CD14-positive monocyte (primary cell): Measurements from ENCODE around the gene SRMS. TPM values are rescaled to one million over a fixed set of nuclear protein-coding genes. Genes with fewer than 3 reads are reported as not detected.

Experiments
- DNase-seq, 3 donors: peaks; one replicate each; pipeline ENCODE4 v3.0.0-alpha.2; 2011 to 2022
- H2AFZ ChIP-seq: 2 replicates; pipeline ENCODE4 v1.6.0; 2012; ENCODE audit warnings: mild to moderate bottlenecking, low read depth, low read length, inconsistent platforms; ENCODE audit not compliant: insufficient read depth, poor library complexity, severe bottlenecking
- H3K27ac ChIP-seq, 2 donors: 1 replicate in 1 of 2; 2 replicates in 1 of 2; pipeline ENCODE4 v1.5.1; 2012 to 2013; ENCODE audit warnings: low read length in 2 of 2, control low read depth in 1 of 2, inconsistent platforms in 1 of 2, low read depth in 1 of 2, mild to moderate bottlenecking in 1 of 2
- H3K27me3 ChIP-seq, 2 donors: one replicate each; pipeline versions ENCODE4 v1.6.0 to v1.6.1; 2011 to 2013; ENCODE audit warnings: low read length in 2 of 2; ENCODE audit not compliant: control insufficient read depth in 2 of 2, insufficient read depth in 2 of 2
- H3K36me3 ChIP-seq, 2 donors: replicated peaks in 1 of 2; 1 replicate in 1 of 2; 2 replicates in 1 of 2; pipeline versions ENCODE4 v1.5.1 to v1.6.1; 2012 to 2013; ENCODE audit warnings: low read length in 2 of 2, control low read depth in 1 of 2, inconsistent platforms in 1 of 2, mild to moderate bottlenecking in 1 of 2; ENCODE audit not compliant: insufficient read depth in 2 of 2, control insufficient read depth in 1 of 2
- H3K4me1 ChIP-seq, 2 donors: 1 replicate in 1 of 2; 2 replicates in 1 of 2; pipeline versions ENCODE4 v1.5.1 to v1.6.1; 2012 to 2013; ENCODE audit warnings: low read length in 2 of 2, control low read depth in 1 of 2, inconsistent platforms in 1 of 2, mild to moderate bottlenecking in 1 of 2, moderate library complexity in 1 of 2; ENCODE audit not compliant: insufficient read depth in 2 of 2, control insufficient read depth in 1 of 2
- H3K4me2 ChIP-seq: replicated peaks from 2 replicates; pipeline ENCODE3; 2012; ENCODE audit warnings: low read length, moderate library complexity, mild to moderate bottlenecking; ENCODE audit not compliant: poor library complexity, severe bottlenecking; ENCODE audit errors: extremely low read depth
- H3K4me3 ChIP-seq, 3 experiments: fragments of 200-600 bp in 1 of 3; sonication (generic) in 1 of 3; replicated peaks in 1 of 3; 1 replicate in 2 of 3; 2 replicates in 1 of 3; pipeline ENCODE4 v1.5.1; 2011 to 2013; ENCODE audit warnings: low read length in 3 of 3, mild to moderate bottlenecking in 3 of 3, control low read depth in 2 of 3, low read depth in 2 of 3, inconsistent platforms in 1 of 3, moderate library complexity in 1 of 3
- H3K79me2 ChIP-seq: 2 replicates; pipeline ENCODE4 v1.6.0; 2012; ENCODE audit warnings: mild to moderate bottlenecking, control low read depth, inconsistent platforms, low read length, moderate library complexity; ENCODE audit not compliant: insufficient read depth
- H3K9ac ChIP-seq: 2 replicates; pipeline ENCODE4 v1.6.0; 2017; ENCODE audit warnings: low read length, mild to moderate bottlenecking; ENCODE audit not compliant: insufficient read depth, poor library complexity, severe bottlenecking
- H3K9me3 ChIP-seq, 2 donors: replicated peaks in 1 of 2; 1 replicate in 1 of 2; 2 replicates in 1 of 2; pipeline versions ENCODE4 v1.5.1 to v1.6.1; 2012 to 2013; ENCODE audit warnings: low read length in 2 of 2, control low read depth in 1 of 2; ENCODE audit not compliant: control insufficient read depth in 1 of 2, insufficient read depth in 1 of 2
- H4K20me1 ChIP-seq: 2 replicates; pipeline ENCODE4 v1.6.0; 2012; ENCODE audit warnings: mild to moderate bottlenecking, low read length, control low read depth, moderate library complexity; ENCODE audit not compliant: insufficient read depth
- H3K27ac Mint-ChIP-seq, 7 donors: one replicate each; pipeline ENCODE4 v1.8.0; 2020; ENCODE audit warnings: mild to moderate bottlenecking in 7 of 7, mixed read lengths in 7 of 7, moderate library complexity in 6 of 7, inconsistent platforms in 2 of 7
- H3K27me3 Mint-ChIP-seq, 3 donors: one replicate each; pipeline ENCODE4 v1.8.0; 2021 to 2022; ENCODE audit warnings: low read depth in 3 of 3, mild to moderate bottlenecking in 3 of 3, mixed read lengths in 3 of 3, moderate library complexity in 3 of 3, inconsistent platforms in 1 of 3
- H3K36me3 Mint-ChIP-seq, 2 donors: one replicate each; pipeline ENCODE4 v1.8.0; 2020; ENCODE audit warnings: mixed read lengths in 2 of 2, inconsistent platforms in 1 of 2, mild to moderate bottlenecking in 1 of 2
- H3K4me1 Mint-ChIP-seq: one replicate; pipeline ENCODE4 v1.8.0; 2020; ENCODE audit warnings: mild to moderate bottlenecking, mixed read lengths
- H3K4me3 Mint-ChIP-seq, 2 donors: one replicate each; pipeline ENCODE4 v1.8.0; 2020; ENCODE audit warnings: mild to moderate bottlenecking in 2 of 2, mixed read lengths in 2 of 2, moderate library complexity in 1 of 2
- H3K9me3 Mint-ChIP-seq, 7 donors: one replicate each; pipeline ENCODE4 v1.8.0; 2020 to 2022; ENCODE audit warnings: mixed read lengths in 7 of 7, mild to moderate bottlenecking in 6 of 7, moderate library complexity in 6 of 7, inconsistent platforms in 2 of 7
- WGBS: methylation state at CpG from one replicate; pipeline ENCODE4 v1.1.5; 2013; ENCODE audit warnings: missing lambda C conversion rate; ENCODE audit not compliant: insufficient coverage; 5-methylcytosine and 5-hydroxymethylcytosine counted together
- intact Hi-C, 2 donors: fragments of 100-400 bp; cut with micrococcal nuclease; formaldehyde crosslinking; loops; one replicate each; pipeline versions ENCODE4 v1.15.0 to v1.15.1; 2023
- polyA plus RNA-seq, 3 donors: library from polyadenylated mRNA; depleted of rRNA in 1 of 3; unstranded in 2 of 3; stranded (reverse) in 1 of 3; fragments of 300-500 nt in 2 of 3; fragments of >200 nt in 1 of 3; fragmentation: Illumina TruSeq in 2 of 3; gene quantifications; 1 replicate in 2 of 3; 2 replicates in 1 of 3; pipeline ENCODE4 v1.2.3, GENCODE V29; 2012 to 2021
- TF ChIP-seq, protein P1 (sequence below): fragments of 200-600 bp; IDR thresholded peaks from one replicate; pipeline ENCODE4 v1.8.0; 2022; ENCODE audit warnings: antibody characterized with exemption, mild to moderate bottlenecking

SRMS gene
- polyA plus RNA-seq, 3 donors, result not detected

DNA sequence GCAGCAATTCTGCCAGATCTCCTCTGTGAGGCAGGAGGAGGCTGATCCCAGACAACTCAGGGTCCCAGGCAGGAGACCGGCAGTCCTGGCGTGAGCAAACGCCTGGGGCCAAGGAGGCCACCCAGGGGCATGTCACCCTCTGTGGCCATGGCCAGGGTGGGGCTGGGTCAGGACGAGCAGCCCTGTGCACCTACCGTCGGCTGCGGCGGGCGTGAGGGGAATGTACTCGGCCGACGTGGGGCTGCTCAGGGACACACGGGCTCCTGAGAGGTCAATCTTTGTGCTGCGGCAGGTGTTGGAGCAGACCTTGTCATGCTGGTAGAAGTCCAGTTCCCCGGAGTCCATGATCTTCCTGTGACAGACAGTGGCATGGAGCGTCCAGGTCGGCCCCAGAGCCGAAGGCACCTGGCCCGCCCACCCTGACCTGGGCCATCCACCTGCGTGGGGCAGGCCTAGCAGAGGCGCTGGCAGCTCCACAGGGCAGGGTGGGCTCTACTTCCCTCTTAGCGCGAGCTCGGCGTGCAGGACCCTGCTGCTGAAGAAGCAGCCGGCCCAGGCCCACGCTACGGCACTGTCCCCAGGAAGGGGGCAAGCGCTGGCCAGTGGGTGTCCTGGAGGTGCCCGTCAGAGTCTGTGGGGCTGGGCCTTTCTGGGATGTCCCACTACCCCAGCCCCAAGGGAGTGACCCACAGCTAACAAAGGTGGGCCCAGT, 48.0 kb upstream of the SRMS start:
- TF ChIP-seq, protein P1, sequence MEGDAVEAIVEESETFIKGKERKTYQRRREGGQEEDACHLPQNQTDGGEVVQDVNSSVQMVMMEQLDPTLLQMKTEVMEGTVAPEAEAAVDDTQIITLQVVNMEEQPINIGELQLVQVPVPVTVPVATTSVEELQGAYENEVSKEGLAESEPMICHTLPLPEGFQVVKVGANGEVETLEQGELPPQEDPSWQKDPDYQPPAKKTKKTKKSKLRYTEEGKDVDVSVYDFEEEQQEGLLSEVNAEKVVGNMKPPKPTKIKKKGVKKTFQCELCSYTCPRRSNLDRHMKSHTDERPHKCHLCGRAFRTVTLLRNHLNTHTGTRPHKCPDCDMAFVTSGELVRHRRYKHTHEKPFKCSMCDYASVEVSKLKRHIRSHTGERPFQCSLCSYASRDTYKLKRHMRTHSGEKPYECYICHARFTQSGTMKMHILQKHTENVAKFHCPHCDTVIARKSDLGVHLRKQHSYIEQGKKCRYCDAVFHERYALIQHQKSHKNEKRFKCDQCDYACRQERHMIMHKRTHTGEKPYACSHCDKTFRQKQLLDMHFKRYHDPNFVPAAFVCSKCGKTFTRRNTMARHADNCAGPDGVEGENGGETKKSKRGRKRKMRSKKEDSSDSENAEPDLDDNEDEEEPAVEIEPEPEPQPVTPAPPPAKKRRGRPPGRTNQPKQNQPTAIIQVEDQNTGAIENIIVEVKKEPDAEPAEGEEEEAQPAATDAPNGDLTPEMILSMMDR, result no peak
- Histone ChIP-seq H3K36me3 (peaks cover 59 to 95% of the 10 kb centered on the region in 2 donors), H4K20me1 (no peaks in the 10 kb centered on the region), H2AFZ (no peak overlapping the region), H3K27me3 (no peaks in the 10 kb centered on the region), H3K79me2 (no peaks in the 10 kb centered on the region), H3K4me2 (no peak overlapping the region), H3K27ac (no peak overlapping the region), H3K4me1 (no peaks in the 10 kb centered on the region), H3K4me3 (no peak overlapping the region), H3K9ac (no peak overlapping the region), H3K9me3 (no peaks in the 10 kb centered on the region)
- Mint-ChIP-seq H3K36me3 (peaks cover 66 to 100% of the 10 kb centered on the region in 2 donors), H3K9me3 (no peaks in the 10 kb centered on the region), H3K4me1 (no peaks in the 10 kb centered on the region), H3K4me3 (no peak overlapping the region), H3K27ac (no peak overlapping the region), H3K27me3 (peaks cover 0 to 3% (median 0%) of the 10 kb centered on the region in 3 donors)
- no peak for DNase-seq
- WGBS, result 97% methylated on average over 26 of the region's 30 CpGs
- intact Hi-C loops, result no loop called here

DNA sequence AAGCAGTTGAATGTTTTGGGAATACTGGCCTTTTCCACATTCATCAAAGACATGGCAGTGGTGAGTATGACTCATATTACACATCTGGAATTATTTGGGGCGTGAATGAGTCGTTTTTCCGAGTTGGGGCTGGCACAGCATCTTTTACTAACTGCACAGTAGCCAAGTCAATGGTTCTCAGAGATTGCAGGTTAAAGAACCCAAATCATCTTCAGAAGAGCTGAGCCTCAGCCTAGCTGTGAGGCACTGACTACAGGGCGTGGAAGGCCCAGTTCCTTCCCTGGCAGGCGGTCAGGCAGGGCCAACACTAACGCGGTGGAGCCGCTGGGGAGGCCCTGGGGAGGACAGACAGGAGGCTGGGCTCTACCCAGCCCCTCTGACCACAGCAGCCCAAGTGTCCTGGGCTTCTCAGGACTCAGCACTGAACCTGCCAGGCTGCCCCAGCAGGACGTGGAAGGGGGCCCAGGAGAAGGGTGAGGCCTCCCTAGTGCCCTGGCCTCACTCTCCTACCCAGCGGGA, 46.6 kb upstream of the SRMS start:
- Mint-ChIP-seq H3K9me3 (no peaks in the 10 kb centered on the region), H3K4me1 (no peaks in the 10 kb centered on the region), H3K36me3 (peaks cover 70 to 100% of the 10 kb centered on the region in 2 donors), H3K27me3 (peaks cover 0 to 3% (median 0%) of the 10 kb centered on the region in 3 donors), H3K27ac (no peak overlapping the region), H3K4me3 (no peak overlapping the region)
- H3K4me1 ChIP-seq, result no peaks in the 10 kb centered on the region
- H3K79me2 ChIP-seq, result no peaks in the 10 kb centered on the region
- no peak overlapping the region for H2AFZ ChIP-seq
- no peak overlapping the region for H3K27ac ChIP-seq
- intact Hi-C loops, result no loop called here
- H3K9me3 ChIP-seq, result no peaks in the 10 kb centered on the region
- TF ChIP-seq, protein P1, result no peak
- H4K20me1 ChIP-seq, result no peaks in the 10 kb centered on the region
- no peak for DNase-seq
- H3K4me2 ChIP-seq, result no peak overlapping the region
- no peak overlapping the region for H3K4me3 ChIP-seq
- H3K27me3 ChIP-seq, result no peaks in the 10 kb centered on the region
- no peak overlapping the region for H3K9ac ChIP-seq
- 90% methylated on average over 8 of the region's 10 CpGs for WGBS
- H3K36me3 ChIP-seq, result peaks cover 59 to 95% of the 10 kb centered on the region in 2 donors
